ENCODE measurements around the gene DCAF6.

DCAF6 gene

DNA sequence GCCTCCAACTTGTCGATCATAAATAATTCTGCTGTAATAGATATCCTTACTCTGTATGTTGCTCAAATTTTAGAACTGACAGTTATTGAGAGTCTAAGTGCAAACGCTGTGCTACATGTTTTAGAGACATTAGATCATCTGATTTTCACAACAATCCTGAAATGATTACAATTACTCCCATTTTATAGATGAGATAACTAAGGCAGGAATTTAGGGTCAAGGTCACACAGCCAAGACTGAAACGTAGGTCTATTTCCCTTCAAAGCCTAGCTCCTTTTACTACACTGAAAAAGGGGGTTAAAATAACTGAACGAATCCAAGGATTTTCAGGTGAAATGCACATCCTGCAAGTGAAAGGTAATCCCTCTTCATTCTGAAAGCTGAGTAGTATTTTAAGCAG, 2.7 kb upstream of the DCAF6 start:
- no peak for DNase-seq (ENCODE audit: low read depth)
- no peak overlapping the region for H3K4me3 ChIP-seq (ENCODE audit: control insufficient read depth, low read depth, low read length)
- TF ChIP-seq, protein P1, sequence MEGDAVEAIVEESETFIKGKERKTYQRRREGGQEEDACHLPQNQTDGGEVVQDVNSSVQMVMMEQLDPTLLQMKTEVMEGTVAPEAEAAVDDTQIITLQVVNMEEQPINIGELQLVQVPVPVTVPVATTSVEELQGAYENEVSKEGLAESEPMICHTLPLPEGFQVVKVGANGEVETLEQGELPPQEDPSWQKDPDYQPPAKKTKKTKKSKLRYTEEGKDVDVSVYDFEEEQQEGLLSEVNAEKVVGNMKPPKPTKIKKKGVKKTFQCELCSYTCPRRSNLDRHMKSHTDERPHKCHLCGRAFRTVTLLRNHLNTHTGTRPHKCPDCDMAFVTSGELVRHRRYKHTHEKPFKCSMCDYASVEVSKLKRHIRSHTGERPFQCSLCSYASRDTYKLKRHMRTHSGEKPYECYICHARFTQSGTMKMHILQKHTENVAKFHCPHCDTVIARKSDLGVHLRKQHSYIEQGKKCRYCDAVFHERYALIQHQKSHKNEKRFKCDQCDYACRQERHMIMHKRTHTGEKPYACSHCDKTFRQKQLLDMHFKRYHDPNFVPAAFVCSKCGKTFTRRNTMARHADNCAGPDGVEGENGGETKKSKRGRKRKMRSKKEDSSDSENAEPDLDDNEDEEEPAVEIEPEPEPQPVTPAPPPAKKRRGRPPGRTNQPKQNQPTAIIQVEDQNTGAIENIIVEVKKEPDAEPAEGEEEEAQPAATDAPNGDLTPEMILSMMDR (conservative IDR thresholded peaks at IDR 0.05; ENCODE audit: control insufficient read depth, insufficient read depth, low read depth, low read length): no peak

DNA sequence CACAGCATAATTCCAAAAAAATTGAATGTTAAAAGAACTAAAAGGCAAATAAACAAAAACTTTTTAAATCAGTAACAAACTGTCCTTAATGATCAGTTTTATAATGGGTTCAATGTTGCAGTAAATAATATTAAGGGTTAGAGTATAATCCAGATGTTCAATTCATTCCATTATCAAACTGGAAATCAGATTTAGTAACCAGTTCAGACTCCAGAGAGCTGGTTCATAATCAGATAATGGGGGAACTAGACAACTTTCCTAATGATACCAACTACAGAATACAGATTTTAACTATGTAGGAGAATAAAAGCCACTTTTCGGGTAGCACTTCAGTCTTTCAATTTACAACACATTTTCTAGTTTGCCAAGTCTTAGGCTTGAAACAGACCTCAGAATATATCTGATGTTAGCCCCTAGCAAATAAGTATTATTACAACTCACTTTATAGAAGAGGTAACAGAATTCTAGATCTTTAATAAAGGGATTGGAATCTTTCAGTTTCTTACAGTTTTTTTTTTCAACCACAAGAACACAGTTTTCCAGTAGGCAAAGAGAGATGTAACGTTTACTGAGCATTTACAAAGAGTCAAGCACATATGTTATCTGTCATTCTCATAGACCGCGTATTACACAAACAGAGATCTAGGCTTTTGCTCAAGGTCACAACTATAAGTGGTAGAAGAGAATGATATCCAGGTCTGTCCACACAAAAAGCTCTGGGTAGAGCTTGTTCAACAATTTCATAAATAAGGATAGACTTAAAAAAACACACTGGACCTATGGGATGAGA, 1.9 kb upstream of the DCAF6 start:
- H3K4me3 ChIP-seq (ENCODE audit: control insufficient read depth, low read depth, low read length): peak overlapping the region; percentile 91
- TF ChIP-seq, protein P1 (conservative IDR thresholded peaks at IDR 0.05; ENCODE audit: control insufficient read depth, insufficient read depth, low read depth, low read length): no peak
- no peak for DNase-seq (ENCODE audit: low read depth)

DNA sequence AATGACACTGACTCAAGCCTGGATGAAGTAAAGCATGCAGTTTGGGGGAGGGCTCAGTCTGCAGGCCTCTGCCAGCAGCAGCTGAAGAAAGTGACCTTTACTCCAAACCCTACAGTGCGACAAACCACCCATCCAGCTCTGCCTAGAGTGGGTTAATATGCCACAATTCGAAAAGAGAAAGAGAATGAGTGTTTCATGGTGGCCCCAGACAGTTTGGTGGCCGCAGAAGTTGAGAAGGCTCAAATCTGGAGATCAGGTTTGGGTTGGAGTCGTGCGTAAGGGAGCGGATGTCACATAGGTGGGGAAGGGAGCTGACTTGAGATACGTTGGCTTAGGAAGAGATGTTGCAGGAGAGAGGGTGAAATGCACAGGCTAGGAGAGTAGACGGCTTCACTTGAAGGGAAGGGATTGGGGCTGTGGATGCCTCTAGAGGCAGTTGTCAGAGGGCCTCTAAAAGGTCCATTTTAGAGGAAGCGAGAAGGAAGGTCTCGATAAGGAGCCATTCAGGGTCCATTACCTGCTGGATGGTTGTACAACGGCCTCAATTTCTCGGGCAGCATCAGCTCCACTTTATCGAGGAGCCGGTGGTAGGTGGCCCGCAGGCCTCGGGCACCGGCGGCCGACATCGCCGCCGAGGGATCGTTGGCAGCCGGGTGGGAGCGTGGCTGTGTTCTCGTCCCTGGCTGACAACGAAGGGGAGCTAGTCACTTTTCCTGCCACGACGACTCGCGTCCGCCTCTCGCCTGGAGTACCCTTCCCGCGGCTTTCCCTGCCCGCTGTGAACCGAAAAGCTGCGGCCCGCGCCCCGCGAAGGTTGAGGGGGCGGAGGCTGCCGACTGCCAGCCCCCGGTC, 1.0 kb upstream of the DCAF6 start:
- TF ChIP-seq, protein P1 (conservative IDR thresholded peaks at IDR 0.05; ENCODE audit: control insufficient read depth, insufficient read depth, low read depth, low read length): no peak
- DNase-seq (ENCODE audit: low read depth): peak; percentile 67
- H3K4me3 ChIP-seq (ENCODE audit: control insufficient read depth, low read depth, low read length): peak overlapping the region; percentile 91

DNA sequence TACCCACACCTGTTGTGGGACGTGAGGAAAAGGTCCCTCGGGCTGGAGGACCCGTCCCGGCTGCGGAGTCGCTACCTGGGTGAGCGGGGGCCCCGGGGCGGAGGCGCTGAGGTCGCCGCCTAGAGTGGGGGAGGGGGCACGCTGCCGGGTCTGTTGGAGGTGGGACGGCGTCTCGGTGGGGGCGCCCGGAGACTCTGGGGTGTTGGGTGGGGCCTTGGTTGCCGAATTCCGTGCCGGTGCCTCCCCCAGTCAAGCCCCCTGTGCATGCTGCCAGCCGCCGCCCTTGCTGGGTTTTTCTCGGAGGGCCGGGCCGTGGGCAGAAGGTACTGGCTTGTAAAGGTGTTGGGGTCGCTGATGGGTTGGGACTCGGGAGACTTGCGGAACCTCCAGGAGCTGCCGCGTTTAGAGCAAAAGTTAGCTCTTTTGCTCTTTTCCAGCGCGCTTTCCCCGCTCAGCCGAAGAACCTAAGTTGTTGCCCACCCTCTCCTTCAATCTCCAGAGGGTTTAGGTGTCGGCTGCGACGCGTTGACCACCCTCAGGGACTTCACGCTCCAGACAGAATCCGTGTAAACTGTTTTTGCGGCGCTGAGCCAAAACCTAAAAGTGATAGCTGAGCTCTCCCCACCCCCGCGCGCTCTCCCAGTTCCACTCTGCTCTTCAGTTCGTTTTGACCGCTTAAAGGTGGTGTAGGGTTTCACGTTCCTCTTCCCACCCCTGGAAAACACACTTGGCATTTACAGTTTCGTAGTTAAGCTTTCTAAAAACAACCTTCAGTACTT, 636 bp downstream of the DCAF6 start, which contains the start of gene MPC2:
TSS of gene MPC2 (minus strand) at position 143 of the 779 bp plus-strand sequence. CDS start 1,231 bp downstream, outside the sequence.
- peak; percentile 76 for DNase-seq (ENCODE audit: low read depth)
- peak within 1 kb of the TSS; percentile 91 for H3K4me3 ChIP-seq (ENCODE audit: control insufficient read depth, low read depth, low read length)
- TF ChIP-seq, protein P1 (conservative IDR thresholded peaks at IDR 0.05; ENCODE audit: control insufficient read depth, insufficient read depth, low read depth, low read length): no peak

DNA sequence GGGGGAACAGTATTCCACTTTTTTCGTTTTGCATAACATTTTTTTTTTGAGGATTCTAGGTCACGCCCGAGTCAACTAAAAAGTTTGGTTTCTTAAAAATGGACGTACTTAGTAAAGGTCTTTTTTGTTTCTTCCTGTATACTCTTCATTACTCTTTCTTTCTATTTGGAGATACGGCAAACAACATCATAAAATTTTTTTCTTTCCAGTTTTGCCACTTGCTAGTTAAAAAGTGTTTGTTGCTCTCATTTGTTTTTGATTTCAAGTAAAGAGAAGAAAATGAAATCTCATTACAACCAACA, 1.2 kb downstream of the DCAF6 start:
- no peak for DNase-seq (ENCODE audit: low read depth)
- TF ChIP-seq, protein P1 (conservative IDR thresholded peaks at IDR 0.05; ENCODE audit: control insufficient read depth, insufficient read depth, low read depth, low read length): no peak
- H3K4me3 ChIP-seq (ENCODE audit: control insufficient read depth, low read depth, low read length): peak overlapping the region; percentile 91

DNA sequence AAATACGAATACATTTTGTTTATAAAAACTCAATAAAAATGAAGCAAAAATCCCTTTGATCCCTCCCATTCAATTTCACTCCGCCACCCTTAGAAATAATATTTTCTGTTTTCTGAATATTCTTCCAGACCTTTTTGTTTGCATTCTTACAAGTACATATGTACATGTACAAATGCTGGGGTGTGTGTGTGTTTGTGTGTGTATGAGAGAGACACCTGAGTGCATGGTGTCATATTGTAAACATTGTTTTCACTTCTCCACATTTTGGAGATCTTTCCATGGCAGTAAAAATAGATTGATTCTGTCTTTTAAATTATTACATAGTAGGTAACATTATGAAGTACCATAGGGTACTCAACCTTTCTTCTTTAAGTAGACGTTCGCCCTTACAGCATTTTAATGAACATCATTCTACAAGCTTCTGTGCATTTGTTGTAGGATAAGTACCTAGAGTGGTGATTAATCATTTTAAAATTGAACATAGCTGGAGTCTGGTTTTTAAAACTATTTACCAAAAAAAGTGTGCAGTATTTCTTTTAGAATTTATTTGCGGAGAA, 1.7 kb downstream of the DCAF6 start:
- TF ChIP-seq, protein P1 (conservative IDR thresholded peaks at IDR 0.05; ENCODE audit: control insufficient read depth, insufficient read depth, low read depth, low read length): no peak
- no peak for DNase-seq (ENCODE audit: low read depth)
- H3K4me3 ChIP-seq (ENCODE audit: control insufficient read depth, low read depth, low read length): peak overlapping the region; percentile 91
